Effector CD4-positive, alpha-beta T cell (primary cell): ENCODE results near the gene MFAP3L. TPM values are rescaled to one million over a fixed set of nuclear protein-coding genes. Genes with fewer than 3 reads are reported as not detected.
"Not testable (repeated sequence)": the region's sequence is repeated elsewhere in the genome, so short reads cannot be mapped to it uniquely, and the experiment has no call there.

Experiments
- DNase-seq: peaks from one replicate; pipeline ENCODE4 v3.0.0-alpha.2; 2020
- total RNA-seq: gene quantifications from one replicate; lab custom pipeline; 2026; lab: John Stamatoyannopoulos, UW

The MFAP3L gene
- total RNA-seq: not detected

GRCh38 chr4:170026253-170027021, at the start of gene MFAP3L:
Gene MFAP3L, minus strand, starts transcription at chr4:170026395. Its CDS starts 20,518 bp downstream, at chr4:170005877.
- DNase-seq: peak; percentile 65

- DNase-seq: no peak
Observed at GRCh38 chr4:170071196-170071595, 45.0 kb upstream of the MFAP3L start.

- DNase-seq: no peak
Observed at GRCh38 chr4:170068438-170069128, 42.4 kb upstream of the MFAP3L start.

GRCh38 chr4:170059421-170059820, 33.2 kb upstream of the MFAP3L start:
- DNase-seq: no peak

GRCh38 chr4:170058826-170059225, 32.6 kb upstream of the MFAP3L start:
- no peak for DNase-seq

- DNase-seq: no peak
Observed at GRCh38 chr4:170057866-170058265, 31.7 kb upstream of the MFAP3L start.

GRCh38 chr4:170052919-170053318, 26.7 kb upstream of the MFAP3L start:
- DNase-seq: no peak

GRCh38 chr4:170051402-170051801, 25.2 kb upstream of the MFAP3L start:
- no peak for DNase-seq

- no peak for DNase-seq
Observed at GRCh38 chr4:170049766-170050165, 23.6 kb upstream of the MFAP3L start.

- peak; percentile 51 for DNase-seq
Observed at GRCh38 chr4:170047771-170048354, 21.7 kb upstream of the MFAP3L start.

- not testable (repeated sequence) for DNase-seq
Observed at GRCh38 chr4:170046156-170046555, 20.0 kb upstream of the MFAP3L start.

GRCh38 chr4:170040031-170040680, 14.0 kb upstream of the MFAP3L start:
- DNase-seq: no peak

- DNase-seq: no peak
Observed at GRCh38 chr4:170038769-170039168, 12.6 kb upstream of the MFAP3L start.

- DNase-seq: no peak
Observed at GRCh38 chr4:170038232-170038631, 12.0 kb upstream of the MFAP3L start.

- DNase-seq: no peak
Observed at GRCh38 chr4:170037481-170037880, 11.3 kb upstream of the MFAP3L start.

- DNase-seq: no peak
Observed at GRCh38 chr4:170035845-170036244, 9.7 kb upstream of the MFAP3L start.

GRCh38 chr4:170035231-170035630, 9.0 kb upstream of the MFAP3L start:
- DNase-seq: no peak

GRCh38 chr4:170033999-170034398, 7.8 kb upstream of the MFAP3L start:
- DNase-seq: no peak

GRCh38 chr4:170030121-170030520, 3.9 kb upstream of the MFAP3L start:
- DNase-seq: no peak

GRCh38 chr4:170027181-170027829, 1.1 kb upstream of the MFAP3L start:
- peak; percentile 78 for DNase-seq

GRCh38 chr4:170025523-170026252, 507 bp downstream of the MFAP3L start:
- DNase-seq: no peak

GRCh38 chr4:170022211-170022610, 4.0 kb downstream of the MFAP3L start:
- DNase-seq: no peak
